OCI-LY7 (cell line): Measurements from ENCODE around the gene PFN4. TPM values are rescaled to one million over a fixed set of nuclear protein-coding genes. Genes with fewer than 3 reads are reported as not detected.

Source experiments
- BruUV-seq: library from RNA; stranded (reverse); fragments of 400-500 nt; replicated peaks from 2 replicates; lab custom pipeline; 2021; lab: Mats Ljungman, UMichigan
- CTCF ChIA-PET: fragments of 300-600 bp; sonication (Branson Sonifier 250); formaldehyde crosslinking; loops from one replicate; lab custom pipeline; 2022; ENCODE audit warnings: antibody characterized with exemption; ENCODE audit not compliant: unreplicated experiment; lab: Charles Lee
- POLR2A ChIA-PET: fragments of 300-600 bp; sonication (Branson Sonifier 250); formaldehyde crosslinking; loops from one replicate; lab custom pipeline; 2022; ENCODE audit warnings: antibody characterized with exemption; lab: Charles Lee
- DNase-seq: peaks from one replicate; pipeline ENCODE4 v3.0.0-alpha.2; 2015; ENCODE audit warnings: low spot score
- H2AFZ ChIP-seq: fragments of 200-600 bp; sonication (generic), shearing (Covaris generic); 2 replicates; pipeline ENCODE4 v1.6.1; 2014; ENCODE audit warnings: mild to moderate bottlenecking, antibody characterized with exemption, low read length, moderate library complexity
- H3K27ac ChIP-seq: fragments of 200-600 bp; sonication (generic); 2 replicates; pipeline ENCODE4 v1.5.1; 2014; ENCODE audit warnings: mixed run types, low read depth, mild to moderate bottlenecking, moderate library complexity, low read length, inconsistent platforms; ENCODE audit not compliant: poor library complexity, severe bottlenecking
- H3K36me3 ChIP-seq: fragments of 200-600 bp; sonication (generic); 2 replicates; pipeline ENCODE4 v1.6.1; 2014; ENCODE audit warnings: mild to moderate bottlenecking, antibody characterized with exemption, low read length, moderate library complexity, mixed read lengths; ENCODE audit not compliant: insufficient read depth
- H3K4me1 ChIP-seq: fragments of 200-600 bp; sonication (generic); 2 replicates; pipeline ENCODE4 v1.5.1; 2014; ENCODE audit warnings: mild to moderate bottlenecking, low read length; ENCODE audit not compliant: insufficient read depth, poor library complexity, severe bottlenecking
- H3K4me2 ChIP-seq: fragments of 200-600 bp; sonication (generic); 2 replicates; pipeline ENCODE4 v1.6.1; 2014; ENCODE audit warnings: mild to moderate bottlenecking, low read length
- H3K4me3 ChIP-seq: fragments of 200-600 bp; sonication (generic); 2 replicates; pipeline ENCODE4 v1.5.1; 2014; ENCODE audit warnings: mild to moderate bottlenecking, low read depth, low read length; ENCODE audit not compliant: poor library complexity, severe bottlenecking
- H3K79me2 ChIP-seq: fragments of 200-600 bp; sonication (generic); 2 replicates; pipeline ENCODE4 v1.6.1; 2016; ENCODE audit warnings: low read depth, mild to moderate bottlenecking, low read length, moderate library complexity, mixed read lengths; ENCODE audit not compliant: insufficient read depth
- H3K9me2 ChIP-seq: fragments of 200-600 bp; sonication (generic); 2 replicates; pipeline ENCODE4 v1.6.1; 2016; ENCODE audit warnings: mild to moderate bottlenecking, low read length, mixed read lengths; ENCODE audit not compliant: insufficient read depth
- H3K9me3 ChIP-seq: fragments of 200-600 bp; sonication (generic); 2 replicates; pipeline ENCODE4 v1.6.1; 2014; ENCODE audit warnings: mild to moderate bottlenecking, mixed run types, low read length, mixed read lengths
- H4K20me1 ChIP-seq: fragments of 200-600 bp; sonication (generic); 2 replicates; pipeline ENCODE4 v1.6.1; 2014; ENCODE audit warnings: mild to moderate bottlenecking, antibody characterized with exemption, low read length, moderate library complexity, mixed read lengths; ENCODE audit not compliant: insufficient read depth
- CTCF ChIP-seq: fragments of 200-600 bp; sonication (generic); conservative IDR thresholded peaks from 2 replicates; pipeline ENCODE4 v1.5.1; 2014; ENCODE audit warnings: mild to moderate bottlenecking, antibody characterized with exemption, low read length, moderate library complexity, mixed read lengths
- EZH2phosphoT487 ChIP-seq: fragments of 200-600 bp; sonication (generic); IDR thresholded peaks from 2 replicates; pipeline ENCODE4 v1.6.1; 2018; ENCODE audit warnings: low read depth, borderline replicate concordance, mild to moderate bottlenecking, mixed run types, antibody characterized with exemption, low read length, moderate library complexity, mixed read lengths
- intact Hi-C: fragments of 100-400 bp; cut with micrococcal nuclease; formaldehyde crosslinking; loops from one replicate; pipeline ENCODE4 v1.10.0; 2022; ENCODE audit not compliant: unreplicated experiment
- total RNA-seq, 2 experiments: library from RNA; depleted of rRNA in 1 of 2; stranded (reverse); fragments of >200 nt in 1 of 2; shearing (Covaris generic) in 1 of 2; gene quantifications; 2 replicates each; pipeline ENCODE4 v1.2.3, GENCODE V29; 2014 to 2022

PFN4 gene
- total RNA-seq, 2 experiments from 2014 or later: not detected

DNA sequence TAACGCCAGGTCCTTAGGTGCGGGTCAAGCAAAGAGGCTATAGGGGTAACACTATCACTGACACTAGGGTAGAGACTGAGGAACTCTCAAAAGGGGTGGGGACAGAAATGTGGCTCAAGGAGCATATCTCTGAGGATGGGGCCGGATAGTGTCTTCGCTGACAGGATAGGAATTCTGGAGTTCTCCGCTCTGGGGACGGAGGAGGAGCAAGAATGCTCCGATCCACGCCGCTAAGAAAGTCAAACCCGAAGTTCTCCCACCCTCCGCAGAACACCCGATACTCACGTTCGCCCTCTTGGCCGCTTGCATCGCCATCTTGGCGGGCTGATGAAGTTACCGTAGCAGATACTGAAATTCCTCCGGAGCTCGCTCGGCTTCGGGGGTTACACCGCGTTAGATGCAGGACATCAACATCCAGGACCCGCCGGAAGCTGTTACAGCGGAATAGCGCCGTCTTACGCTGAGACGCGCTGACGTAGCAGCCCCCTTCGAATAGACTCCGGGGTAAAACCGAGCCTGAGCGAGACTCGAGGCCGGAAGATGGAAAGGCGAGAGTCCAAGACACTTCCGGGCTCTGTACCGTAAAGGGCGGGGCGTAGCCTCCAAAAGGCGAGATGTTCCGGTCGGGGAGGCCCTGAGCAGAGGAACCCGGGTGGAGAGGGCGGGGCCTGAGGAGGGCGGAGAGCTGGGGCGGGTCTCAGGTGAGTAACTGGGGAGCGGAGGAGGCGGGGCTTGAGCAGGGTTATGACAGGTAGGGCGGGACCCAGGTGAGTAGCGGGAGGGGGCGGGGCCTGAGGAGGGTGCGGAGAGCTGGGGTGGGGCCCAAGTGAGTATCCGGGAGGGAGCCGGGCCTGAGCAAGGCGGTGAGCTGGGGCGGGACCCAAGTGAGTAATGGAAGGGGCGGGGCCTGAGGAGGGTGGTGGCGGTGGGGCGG, 47.0 kb downstream of the PFN4 start, which contains the start of gene SF3B6:
Gene SF3B6 (minus strand): TSS at position 412 of the 934 bp plus-strand sequence. CDS start 97 bp downstream, at position 315.
- intact Hi-C loops: loop anchor here (1.0 to 2.0 kb wide), 2 partner anchors 136 to 149 kb away; partner anchors contain the start of genes ATAD2B and UBXN2A
- DNase-seq: peak; percentile 99
- H3K79me2 ChIP-seq: peaks cover 42% of the 10 kb centered on the region
- TF ChIP-seq EZH2phosphoT487 (no peak), CTCF (no peak)
- CTCF ChIA-PET: interaction anchor here (0.6 to 1.8 kb wide), 4 partner anchors 8 to 1436 kb away, joined by 3 to 10 read pairs (median 6); partner anchors contain the start of genes TP53I3 and WDCP
- H3K9me3 ChIP-seq: no peaks in the 10 kb centered on the region
- no peaks in the 10 kb centered on the region for H3K9me2 ChIP-seq
- peak within 1 kb of the TSS; percentile 80 for H3K4me3 ChIP-seq
- H3K4me1 ChIP-seq: peaks cover 19% of the 10 kb centered on the region
- POLR2A ChIA-PET: interaction anchor here (0.6 to 2.5 kb wide), 15 partner anchors 9 to 897 kb away, joined by 3 to 16 read pairs (median 4); partner anchors contain the start of genes ATAD2B and WDCP
- peaks cover 33% of the 10 kb centered on the region for H3K36me3 ChIP-seq
- peak within 1 kb of the TSS; percentile 85 for H3K4me2 ChIP-seq
- no peaks in the 10 kb centered on the region for H4K20me1 ChIP-seq
- TSS peak; percentile 81 for BruUV-seq
- H3K27ac ChIP-seq: peak within 1 kb of the TSS; percentile 54
- peak within 1 kb of the TSS; percentile 73 for H2AFZ ChIP-seq

DNA sequence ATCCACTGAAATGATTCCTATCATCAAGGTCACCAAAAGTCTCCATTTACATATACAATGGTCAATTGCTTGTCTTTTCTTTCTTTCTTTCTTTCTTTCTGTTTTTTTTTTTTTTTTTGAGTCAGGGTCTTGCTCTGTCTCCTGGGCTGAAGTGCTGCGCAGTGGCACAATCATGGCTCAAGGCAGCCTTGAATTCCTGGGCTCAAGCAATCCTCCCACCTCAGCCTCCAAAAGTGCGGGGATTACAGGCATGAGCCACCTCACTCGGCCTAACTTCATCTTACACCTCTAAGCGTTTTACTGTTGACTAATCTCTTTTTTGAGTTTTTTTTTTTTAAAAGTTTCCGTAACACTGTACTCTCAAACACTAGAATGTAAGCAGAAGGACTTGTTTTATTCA, 47.9 kb downstream of the PFN4 start:
- H3K79me2 ChIP-seq: peaks cover 42% of the 10 kb centered on the region
- POLR2A ChIA-PET: interaction anchor here (1.0 to 2.5 kb wide), 4 partner anchors 9 to 148 kb away, joined by 3 to 16 read pairs (median 8); partner anchors contain the start of genes ATAD2B and WDCP

More for the DNA sequence above, 47.9 kb downstream of the PFN4 start:
- intact Hi-C loops: no loop called here
- Histone ChIP-seq H2AFZ (no peak overlapping the region; the same call in 1 of the 2 replicates), H3K9me2 (no peaks in the 10 kb centered on the region), H3K36me3 (peaks cover 38% of the 10 kb centered on the region), H3K4me1 (peaks cover 19% of the 10 kb centered on the region), H3K4me2 (peak overlapping the region; percentile 68), H3K4me3 (peak overlapping the region; percentile 80), H3K27ac (no peak overlapping the region), H3K9me3 (no peaks in the 10 kb centered on the region), H4K20me1 (no peaks in the 10 kb centered on the region)
- TF ChIP-seq EZH2phosphoT487: no peak
- TF ChIP-seq CTCF: no peak
- no peak for DNase-seq
- BruUV-seq: no TSS peak
- CTCF ChIA-PET: interaction anchor here (1.8 kb wide), 1 partner anchor 28 kb away, joined by 10 read pairs; the partner anchor contains the start of gene WDCP
